Measurements from ENCODE around the gene SLC27A1.

Gene SLC27A1

GRCh38 chr19:17542793-17543582, 72.7 kb downstream of the SLC27A1 start:
- Histone ChIP-seq H3K4me1 (ENCODE audit: control insufficient read depth, low read depth, low read length) (no peaks in the 10 kb centered on the region), H3K4me3 (ENCODE audit: low read length) (no peak overlapping the region), H3K27ac (ENCODE audit: low read depth, low read length) (no peak overlapping the region), H4K5ac (ENCODE audit: low read length) (no peak overlapping the region), H3K23ac (ENCODE audit: low read length) (no peak overlapping the region), H3K79me1 (ENCODE audit: low read length) (no peaks in the 10 kb centered on the region), H4K8ac (ENCODE audit: low read depth, low read length) (no peak overlapping the region), H3K56ac (ENCODE audit: low read length) (no peak overlapping the region), H3K36me3 (ENCODE audit: control insufficient read depth, insufficient read depth, low read length) (no peaks in the 10 kb centered on the region), H3K18ac (ENCODE audit: low read length) (no peak overlapping the region), H3K9ac (ENCODE audit: low read length) (no peak overlapping the region), H3K27me3 (ENCODE audit: insufficient read depth, low read length, poor library complexity) (no peaks in the 10 kb centered on the region), H2AK5ac (ENCODE audit: low read length) (no peak overlapping the region), H3K4ac (ENCODE audit: low read depth, low read length) (no peak overlapping the region), H3K79me2 (ENCODE audit: control insufficient read depth, insufficient read depth, low read length) (no peaks in the 10 kb centered on the region), H2BK15ac (replicated peaks; ENCODE audit: low read depth) (no peak overlapping the region), H3K4me2 (ENCODE audit: low read length) (no peak overlapping the region), H2BK120ac (ENCODE audit: low read depth, low read length) (no peak overlapping the region), H2BK5ac (ENCODE audit: low read length) (no peak overlapping the region)
- no CpG with 5 or more reads among the region's 14 CpGs for WGBS (ENCODE audit: extremely low coverage, insufficient coverage, low lambda C conversion rate)
- DNase-seq = no peak

DNA sequence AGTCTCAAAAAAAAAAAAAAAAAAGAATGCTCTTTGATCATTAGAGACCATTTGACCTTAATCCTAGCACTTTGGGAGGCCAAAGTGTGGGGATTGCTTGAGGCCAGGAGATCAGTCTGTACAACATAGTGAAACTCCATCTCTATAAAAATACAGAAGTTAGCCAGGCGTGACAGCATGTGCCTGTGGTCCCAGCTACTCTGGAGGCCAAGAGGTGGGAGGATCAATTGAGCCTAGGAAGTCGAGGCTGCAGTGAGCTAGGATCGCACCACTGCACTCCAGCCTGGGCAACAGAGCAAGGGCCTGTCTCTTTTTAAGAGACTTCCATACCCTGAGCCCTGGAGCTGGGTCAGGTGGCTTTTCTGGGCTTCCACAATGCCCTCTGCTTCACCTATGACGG, 73.7 kb downstream of the SLC27A1 start:
- Histone ChIP-seq H3K18ac (ENCODE audit: low read length) (no peak overlapping the region), H4K8ac (ENCODE audit: low read depth, low read length) (no peak overlapping the region), H2AK5ac (ENCODE audit: low read length) (no peak overlapping the region), H3K9ac (ENCODE audit: low read length) (no peak overlapping the region), H3K4me2 (ENCODE audit: low read length) (no peak overlapping the region), H3K4ac (ENCODE audit: low read depth, low read length) (no peak overlapping the region), H3K79me1 (ENCODE audit: low read length) (no peaks in the 10 kb centered on the region), H3K4me1 (ENCODE audit: control insufficient read depth, low read depth, low read length) (no peaks in the 10 kb centered on the region), H2BK120ac (ENCODE audit: low read depth, low read length) (no peak overlapping the region), H3K4me3 (ENCODE audit: low read length) (no peak overlapping the region), H3K27ac (ENCODE audit: low read depth, low read length) (no peak overlapping the region), H3K79me2 (ENCODE audit: control insufficient read depth, insufficient read depth, low read length) (no peaks in the 10 kb centered on the region), H2BK5ac (ENCODE audit: low read length) (no peak overlapping the region), H3K23ac (ENCODE audit: low read length) (no peak overlapping the region), H2BK15ac (replicated peaks; ENCODE audit: low read depth) (no peak overlapping the region), H4K5ac (ENCODE audit: low read length) (no peak overlapping the region), H3K27me3 (ENCODE audit: insufficient read depth, low read length, poor library complexity) (no peaks in the 10 kb centered on the region), H3K56ac (ENCODE audit: low read length) (no peak overlapping the region), H3K36me3 (ENCODE audit: control insufficient read depth, insufficient read depth, low read length) (no peaks in the 10 kb centered on the region)
- no CpG with 5 or more reads among the region's 4 CpGs for WGBS (ENCODE audit: extremely low coverage, insufficient coverage, low lambda C conversion rate)
- no peak for DNase-seq

GRCh38 chr19:17544418-17544817, 74.1 kb downstream of the SLC27A1 start:
- no peak overlapping the region for H4K5ac ChIP-seq (ENCODE audit: low read length)
- H3K4me2 ChIP-seq (ENCODE audit: low read length) = no peak overlapping the region
- no peak overlapping the region for H3K4ac ChIP-seq (ENCODE audit: low read depth, low read length)
- H2BK15ac ChIP-seq (replicated peaks; ENCODE audit: low read depth) = no peak overlapping the region
- H3K23ac ChIP-seq (ENCODE audit: low read length) = no peak overlapping the region
- H3K9ac ChIP-seq (ENCODE audit: low read length) = no peak overlapping the region
- no peak overlapping the region for H2BK5ac ChIP-seq (ENCODE audit: low read length)
- no CpG with 5 or more reads among the region's 4 CpGs for WGBS (ENCODE audit: extremely low coverage, insufficient coverage, low lambda C conversion rate)
- no peaks in the 10 kb centered on the region for H3K79me2 ChIP-seq (ENCODE audit: control insufficient read depth, insufficient read depth, low read length)
- no peaks in the 10 kb centered on the region for H3K36me3 ChIP-seq (ENCODE audit: control insufficient read depth, insufficient read depth, low read length)
- no peak overlapping the region for H2BK120ac ChIP-seq (ENCODE audit: low read depth, low read length)
- no peaks in the 10 kb centered on the region for H3K79me1 ChIP-seq (ENCODE audit: low read length)
- H2AK5ac ChIP-seq (ENCODE audit: low read length) = no peak overlapping the region
- H3K56ac ChIP-seq (ENCODE audit: low read length) = no peak overlapping the region
- no peak overlapping the region for H3K18ac ChIP-seq (ENCODE audit: low read length)
- H3K27me3 ChIP-seq (ENCODE audit: insufficient read depth, low read length, poor library complexity) = no peaks in the 10 kb centered on the region
- H3K4me3 ChIP-seq (ENCODE audit: low read length) = no peak overlapping the region
- DNase-seq = no peak
- H4K8ac ChIP-seq (ENCODE audit: low read depth, low read length) = no peak overlapping the region
- no peak overlapping the region for H3K27ac ChIP-seq (ENCODE audit: low read depth, low read length)
- H3K4me1 ChIP-seq (ENCODE audit: control insufficient read depth, low read depth, low read length) = no peaks in the 10 kb centered on the region

DNA sequence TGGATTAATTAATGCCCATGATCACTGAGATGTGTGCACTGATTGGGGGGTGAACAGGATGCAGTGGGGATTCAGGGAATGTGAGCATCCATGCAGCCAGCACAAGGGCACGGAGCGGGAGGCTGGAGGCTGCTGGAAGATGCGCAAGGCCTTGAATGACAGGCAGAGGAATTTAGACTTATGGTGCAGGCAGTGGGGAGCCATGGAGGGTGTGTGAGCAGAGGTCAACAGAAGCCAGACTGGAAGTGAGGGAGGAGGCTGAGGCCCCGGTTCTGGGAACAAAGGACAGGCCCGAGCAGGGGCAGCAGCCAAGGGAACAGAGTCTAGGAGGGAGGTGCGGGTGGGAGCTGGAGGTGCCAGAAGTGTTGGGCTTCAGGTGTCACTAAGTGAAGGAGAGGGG, 77.8 kb downstream of the SLC27A1 start:
- H3K79me2 ChIP-seq (ENCODE audit: control insufficient read depth, insufficient read depth, low read length) = no peaks in the 10 kb centered on the region
- H3K36me3 ChIP-seq (ENCODE audit: control insufficient read depth, insufficient read depth, low read length) = no peaks in the 10 kb centered on the region
- no CpG with 5 or more reads among the region's 6 CpGs for WGBS (ENCODE audit: extremely low coverage, insufficient coverage, low lambda C conversion rate)
- no peak overlapping the region for H3K4me3 ChIP-seq (ENCODE audit: low read length)
- H3K4ac ChIP-seq (ENCODE audit: low read depth, low read length) = no peak overlapping the region
- no peak overlapping the region for H4K8ac ChIP-seq (ENCODE audit: low read depth, low read length)
- H3K27me3 ChIP-seq (ENCODE audit: insufficient read depth, low read length, poor library complexity) = no peaks in the 10 kb centered on the region
- no peaks in the 10 kb centered on the region for H3K79me1 ChIP-seq (ENCODE audit: low read length)
- no peak overlapping the region for H3K18ac ChIP-seq (ENCODE audit: low read length)
- no peak overlapping the region for H2AK5ac ChIP-seq (ENCODE audit: low read length)
- H3K9ac ChIP-seq (ENCODE audit: low read length) = no peak overlapping the region
- H3K4me2 ChIP-seq (ENCODE audit: low read length) = no peak overlapping the region
- no peak for DNase-seq
- no peak overlapping the region for H2BK15ac ChIP-seq (replicated peaks; ENCODE audit: low read depth)
- H2BK5ac ChIP-seq (ENCODE audit: low read length) = no peak overlapping the region
- H3K4me1 ChIP-seq (ENCODE audit: control insufficient read depth, low read depth, low read length) = no peaks in the 10 kb centered on the region
- H2BK120ac ChIP-seq (ENCODE audit: low read depth, low read length) = no peak overlapping the region
- no peak overlapping the region for H4K5ac ChIP-seq (ENCODE audit: low read length)
- no peak overlapping the region for H3K23ac ChIP-seq (ENCODE audit: low read length)
- H3K56ac ChIP-seq (ENCODE audit: low read length) = no peak overlapping the region
- H3K27ac ChIP-seq (ENCODE audit: low read depth, low read length) = no peak overlapping the region

DNA sequence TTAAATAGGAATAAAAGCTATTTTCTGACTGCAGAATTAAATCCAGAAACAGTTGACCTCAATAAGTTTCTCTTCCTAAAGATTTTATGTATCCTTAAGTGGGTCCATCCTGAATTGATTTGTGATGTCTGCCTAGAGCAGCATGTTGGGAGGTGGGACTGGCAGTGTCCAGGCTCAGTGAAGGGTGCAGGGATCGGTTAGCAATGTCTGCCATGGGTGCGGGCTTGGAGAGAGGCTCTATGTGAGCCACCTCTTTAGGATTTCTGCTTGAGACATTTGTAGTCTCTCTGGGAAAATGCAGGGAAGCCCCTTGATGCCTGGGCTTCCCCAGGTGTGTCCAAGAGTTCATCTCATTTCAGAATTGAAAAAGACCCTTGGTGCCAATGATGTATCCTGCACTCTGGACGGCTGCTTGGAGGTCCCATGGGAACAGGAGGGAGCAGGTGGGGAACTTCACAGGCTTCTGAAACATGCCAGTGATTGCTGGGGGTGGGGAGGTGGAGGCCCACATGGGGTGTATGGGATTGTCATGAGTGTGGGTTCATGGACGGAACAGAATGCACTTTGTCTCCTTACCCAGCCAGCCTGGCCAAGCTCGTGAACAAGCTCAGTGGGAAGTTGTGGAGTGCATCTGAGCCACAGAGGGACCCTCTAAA, 78.9 kb downstream of the SLC27A1 start:
- no peaks in the 10 kb centered on the region for H3K27me3 ChIP-seq (ENCODE audit: insufficient read depth, low read length, poor library complexity)
- H2AK5ac ChIP-seq (ENCODE audit: low read length) = no peak overlapping the region
- H3K4me1 ChIP-seq (ENCODE audit: control insufficient read depth, low read depth, low read length) = no peaks in the 10 kb centered on the region
- H3K79me2 ChIP-seq (ENCODE audit: control insufficient read depth, insufficient read depth, low read length) = no peaks in the 10 kb centered on the region
- H3K18ac ChIP-seq (ENCODE audit: low read length) = no peak overlapping the region
- no peak overlapping the region for H3K56ac ChIP-seq (ENCODE audit: low read length)
- H2BK5ac ChIP-seq (ENCODE audit: low read length) = no peak overlapping the region
- peak; percentile 22 for DNase-seq
- H3K23ac ChIP-seq (ENCODE audit: low read length) = no peak overlapping the region
- H4K8ac ChIP-seq (ENCODE audit: low read depth, low read length) = no peak overlapping the region
- H3K79me1 ChIP-seq (ENCODE audit: low read length) = no peaks in the 10 kb centered on the region
- H2BK120ac ChIP-seq (ENCODE audit: low read depth, low read length) = no peak overlapping the region
- WGBS (ENCODE audit: extremely low coverage, insufficient coverage, low lambda C conversion rate) = no CpG with 5 or more reads among the region's 5 CpGs
- no peak overlapping the region for H3K4me2 ChIP-seq (ENCODE audit: low read length)
- H3K9ac ChIP-seq (ENCODE audit: low read length) = no peak overlapping the region
- no peak overlapping the region for H3K27ac ChIP-seq (ENCODE audit: low read depth, low read length)
- H4K5ac ChIP-seq (ENCODE audit: low read length) = no peak overlapping the region
- no peak overlapping the region for H3K4me3 ChIP-seq (ENCODE audit: low read length)
- H2BK15ac ChIP-seq (replicated peaks; ENCODE audit: low read depth) = no peak overlapping the region
- no peak overlapping the region for H3K4ac ChIP-seq (ENCODE audit: low read depth, low read length)
- no peaks in the 10 kb centered on the region for H3K36me3 ChIP-seq (ENCODE audit: control insufficient read depth, insufficient read depth, low read length)

All from mesendoderm (in vitro differentiated cells).